GM23338 (cell line): ENCODE results near the gene ZNF287.

Experiments used
- CREB1 ChIP-seq: fragments of 250-450 bp; sonication (Bioruptor Pico); IDR thresholded peaks from 2 replicates; pipeline ENCODE4 v1.5.0; 2020; ENCODE audit warnings: low read depth, mild to moderate bottlenecking, moderate library complexity
- CTCF ChIP-seq, 2 experiments: fragments of 200-600 bp in 1 of 2; sonication (generic) in 1 of 2; conservative IDR thresholded peaks; 2 replicates each; pipeline versions ENCODE4 v1.5.1 to v1.6.1; 2016 to 2017; ENCODE audit warnings: antibody characterized with exemption in 2 of 2, low read depth in 2 of 2, mild to moderate bottlenecking in 2 of 2, moderate library complexity in 1 of 2
- ETS1 ChIP-seq: IDR thresholded peaks from 2 replicates; pipeline ENCODE4 v1.6.1; 2016; ENCODE audit warnings: antibody characterized with exemption
- EZH2 ChIP-seq: fragments of 200-600 bp; sonication (generic); IDR thresholded peaks from one replicate; pipeline ENCODE4 v1.8.0; 2017; ENCODE audit warnings: antibody characterized with exemption, mild to moderate bottlenecking, low read depth; ENCODE audit not compliant: unreplicated experiment
- ZNF114 ChIP-seq: fragments of 250-450 bp; sonication (Bioruptor Pico); IDR thresholded peaks from 2 replicates; pipeline ENCODE4 v1.5.0; 2020; ENCODE audit warnings: mild to moderate bottlenecking, moderate library complexity

- TF ChIP-seq EZH2 (no peak), CTCF (conservative IDR thresholded peaks at IDR 0.05; ENCODE audit: low read depth in 2 of 2) (no peak), ZNF114 (CRISPR knock-in tag) (no peak), CREB1 (CRISPR knock-in tag) (no peak; the same call in 1 of the 2 replicates), ETS1 (no peak)
Observed at GRCh38 chr17:16568541-16569357, at the start of gene ZNF287.
